ENCODE measurements around the gene AMBP. TPM values are rescaled to one million over a fixed set of nuclear protein-coding genes. Genes with fewer than 3 reads are reported as not detected.

AMBP gene
- polyA plus RNA-seq, 1 of the 3 experiments (the other 2 are of a cell fraction): 0.16 TPM

DNA sequence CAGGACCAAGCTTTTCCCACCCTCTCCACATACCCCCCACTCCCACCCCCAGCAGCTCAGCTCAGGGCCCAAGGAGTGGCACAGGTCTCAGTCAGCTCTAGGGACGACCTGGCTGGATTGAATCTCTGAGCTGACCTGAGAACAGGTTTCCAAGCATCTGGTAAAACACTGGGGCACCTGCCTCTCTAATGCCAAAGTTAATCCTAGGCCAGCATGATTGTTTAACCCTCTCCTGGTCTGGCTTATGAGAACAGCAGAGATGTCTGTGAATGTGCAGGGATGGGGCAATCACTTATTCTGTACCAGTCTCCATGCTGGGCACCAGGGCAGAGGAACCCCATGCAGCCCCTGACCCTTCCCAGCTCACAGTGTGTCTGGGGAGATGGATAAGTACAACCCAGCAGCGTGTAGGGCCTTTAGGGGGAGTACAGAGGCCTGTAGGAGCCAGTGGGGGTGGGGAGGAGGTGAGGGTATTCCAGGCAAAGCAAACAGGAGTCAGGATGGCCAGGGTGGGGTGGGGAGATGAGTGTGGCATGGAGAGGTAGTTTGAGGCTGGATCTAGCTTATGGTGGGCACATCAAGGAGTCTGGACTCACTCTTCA lies 21.7 kb upstream of the AMBP start (continued):
- TF ChIP-seq MXI1 (IDR thresholded peaks at IDR 0.05; ENCODE audit: low read depth, low read length) (no peak), SMC3 (IDR thresholded peaks at IDR 0.05; ENCODE audit: low read depth, low read length) (no peak)
- TF ChIP-seq, protein P1, sequence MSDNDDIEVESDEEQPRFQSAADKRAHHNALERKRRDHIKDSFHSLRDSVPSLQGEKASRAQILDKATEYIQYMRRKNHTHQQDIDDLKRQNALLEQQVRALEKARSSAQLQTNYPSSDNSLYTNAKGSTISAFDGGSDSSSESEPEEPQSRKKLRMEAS (IDR thresholded peaks at IDR 0.05; ENCODE audit: low read depth): no peak
- TF ChIP-seq, protein P2, sequence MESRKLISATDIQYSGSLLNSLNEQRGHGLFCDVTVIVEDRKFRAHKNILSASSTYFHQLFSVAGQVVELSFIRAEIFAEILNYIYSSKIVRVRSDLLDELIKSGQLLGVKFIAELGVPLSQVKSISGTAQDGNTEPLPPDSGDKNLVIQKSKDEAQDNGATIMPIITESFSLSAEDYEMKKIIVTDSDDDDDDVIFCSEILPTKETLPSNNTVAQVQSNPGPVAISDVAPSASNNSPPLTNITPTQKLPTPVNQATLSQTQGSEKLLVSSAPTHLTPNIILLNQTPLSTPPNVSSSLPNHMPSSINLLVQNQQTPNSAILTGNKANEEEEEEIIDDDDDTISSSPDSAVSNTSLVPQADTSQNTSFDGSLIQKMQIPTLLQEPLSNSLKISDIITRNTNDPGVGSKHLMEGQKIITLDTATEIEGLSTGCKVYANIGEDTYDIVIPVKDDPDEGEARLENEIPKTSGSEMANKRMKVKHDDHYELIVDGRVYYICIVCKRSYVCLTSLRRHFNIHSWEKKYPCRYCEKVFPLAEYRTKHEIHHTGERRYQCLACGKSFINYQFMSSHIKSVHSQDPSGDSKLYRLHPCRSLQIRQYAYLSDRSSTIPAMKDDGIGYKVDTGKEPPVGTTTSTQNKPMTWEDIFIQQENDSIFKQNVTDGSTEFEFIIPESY (IDR thresholded peaks at IDR 0.05; ENCODE audit: borderline replicate concordance, low read depth): no peak

DNA sequence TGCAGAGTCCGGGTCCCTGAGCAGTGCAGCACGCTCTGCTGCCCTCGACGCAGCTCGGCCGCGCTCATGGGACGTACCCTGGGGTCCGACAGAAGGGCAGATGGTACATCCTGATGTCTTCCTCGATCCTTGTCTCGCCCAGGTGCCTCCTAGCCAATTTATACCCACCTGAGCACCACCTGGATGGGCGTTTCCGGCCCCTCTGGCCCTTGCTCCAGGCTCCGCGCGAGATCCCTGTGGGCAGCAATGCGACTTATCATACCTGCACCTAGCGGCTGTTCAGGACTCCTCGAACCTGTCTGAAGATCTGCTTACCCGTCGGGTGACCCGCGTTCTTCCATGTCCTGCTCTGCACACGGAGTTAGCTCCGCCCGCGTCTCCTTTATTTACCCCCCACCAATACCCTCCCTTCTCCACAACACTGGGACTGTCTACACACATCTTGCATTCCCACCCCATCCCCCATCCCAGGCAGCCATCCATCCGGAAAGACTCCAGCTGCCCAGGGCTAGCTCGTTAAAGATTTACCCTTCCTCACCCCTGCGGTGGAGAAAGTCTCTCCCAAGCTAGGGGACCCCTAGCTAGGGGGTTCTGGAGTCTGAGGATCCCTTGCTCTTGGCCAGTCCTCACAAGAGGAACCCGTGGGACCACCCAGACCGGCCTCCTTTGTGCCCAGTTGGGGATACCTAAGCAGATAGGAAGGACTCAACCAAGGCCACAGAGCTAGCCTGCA lies 21.0 kb upstream of the AMBP start, which contains the start of gene KIF12:
TSS of gene KIF12 (minus strand) at position 357 of the 733 bp plus-strand sequence. CDS start at position 341, 16 bp downstream.
- POLR2A ChIA-PET: no interaction called here
- DNase-seq: no peak
- Histone ChIP-seq H3K36me3 (replicated peaks in 1 of 2; ENCODE audit: control insufficient read depth in 1 of 2, insufficient read depth in 2 of 2, low read length in 1 of 2) (peaks cover 0 to 3% of the 10 kb centered on the region in 2 experiments), H2AFZ (ENCODE audit: low read depth) (peak within 1 kb of the TSS; percentile 79; the same call in 1 of the 2 replicates), H3K79me2 (ENCODE audit: insufficient read depth) (no peaks in the 10 kb centered on the region), H3F3A (replicated peaks; ENCODE audit: insufficient read depth) (peaks cover 8% of the 10 kb centered on the region), H4K20me1 (ENCODE audit: insufficient read depth) (no peaks in the 10 kb centered on the region), H3K27ac (ENCODE audit: low read depth in 2 of 2, low read length in 1 of 2) (no peak within 1 kb of the TSS), H3K9me3 (peaks cover 15% of the 10 kb centered on the region; the same call in 1 of the 2 replicates), H3K4me3 (ENCODE audit: low read depth in 2 of 2, low read length in 1 of 2) (peak within 1 kb of the TSS; percentile 35 to 46; a peak in 3 of 4 replicates), H3K9me2 (no peaks in the 10 kb centered on the region), H3K27me3 (ENCODE audit: insufficient read depth) (peaks cover 8% of the 10 kb centered on the region; the same call in 1 of the 2 replicates), H3K9ac (no peak within 1 kb of the TSS), H3K4me1 (ENCODE audit: control insufficient read depth in 1 of 2, insufficient read depth in 2 of 2, low read depth in 1 of 2, low read length in 1 of 2) (peaks cover 0 to 9% of the 10 kb centered on the region in 2 experiments; a peak in 1 of 4 replicates), H3K4me2 (peak within 1 kb of the TSS; percentile 89)
- 43% methylated on average over 22 of the region's 32 CpGs for WGBS (ENCODE audit: low lambda C conversion rate)
- CTCF ChIA-PET: interaction anchor here (0.8 to 9.1 kb wide), 7 partner anchors 9 to 205 kb away, joined by 3 to 59 read pairs (median 5); no protein-coding TSS in a partner anchor
- TF ChIP-seq CHD2 (IDR thresholded peaks at IDR 0.05; ENCODE audit: low read length, partially characterized antibody) (no peak), TCF12 (IDR thresholded peaks at IDR 0.05) (no peak), EZH2phosphoT487 (IDR thresholded peaks at IDR 0.05; ENCODE audit: borderline replicate concordance, low read depth) (no peak), FOXJ3 (CRISPR knock-in tag; IDR thresholded peaks at IDR 0.05) (no peak), FOSL2 (IDR thresholded peaks at IDR 0.05; ENCODE audit: borderline replicate concordance, low read depth) (no peak), POLR2AphosphoS5 (IDR thresholded peaks at IDR 0.05; ENCODE audit: low read depth, low read length) (no peak), ELF1 (IDR thresholded peaks at IDR 0.05) (no peak), SMC3 (IDR thresholded peaks at IDR 0.05; ENCODE audit: low read depth, low read length) (no peak), RFX5 (IDR thresholded peaks at IDR 0.05; ENCODE audit: low read length) (no peak), EP300 (IDR thresholded peaks at IDR 0.05; ENCODE audit: borderline replicate concordance in 1 of 2, low read depth in 1 of 2, low read length in 1 of 2) (no peak), FOXM1 (IDR thresholded peaks at IDR 0.05; ENCODE audit: low read depth) (no peak), GATA2 (CRISPR knock-in tag; IDR thresholded peaks at IDR 0.05) (no peak), NFIC (IDR thresholded peaks at IDR 0.05; ENCODE audit: borderline replicate concordance) (no peak), RXRA (IDR thresholded peaks at IDR 0.05; ENCODE audit: borderline replicate concordance, low read depth) (no peak), GABPA (IDR thresholded peaks at IDR 0.05; ENCODE audit: low read depth) (no peak)
- TF ChIP-seq, protein P3, sequence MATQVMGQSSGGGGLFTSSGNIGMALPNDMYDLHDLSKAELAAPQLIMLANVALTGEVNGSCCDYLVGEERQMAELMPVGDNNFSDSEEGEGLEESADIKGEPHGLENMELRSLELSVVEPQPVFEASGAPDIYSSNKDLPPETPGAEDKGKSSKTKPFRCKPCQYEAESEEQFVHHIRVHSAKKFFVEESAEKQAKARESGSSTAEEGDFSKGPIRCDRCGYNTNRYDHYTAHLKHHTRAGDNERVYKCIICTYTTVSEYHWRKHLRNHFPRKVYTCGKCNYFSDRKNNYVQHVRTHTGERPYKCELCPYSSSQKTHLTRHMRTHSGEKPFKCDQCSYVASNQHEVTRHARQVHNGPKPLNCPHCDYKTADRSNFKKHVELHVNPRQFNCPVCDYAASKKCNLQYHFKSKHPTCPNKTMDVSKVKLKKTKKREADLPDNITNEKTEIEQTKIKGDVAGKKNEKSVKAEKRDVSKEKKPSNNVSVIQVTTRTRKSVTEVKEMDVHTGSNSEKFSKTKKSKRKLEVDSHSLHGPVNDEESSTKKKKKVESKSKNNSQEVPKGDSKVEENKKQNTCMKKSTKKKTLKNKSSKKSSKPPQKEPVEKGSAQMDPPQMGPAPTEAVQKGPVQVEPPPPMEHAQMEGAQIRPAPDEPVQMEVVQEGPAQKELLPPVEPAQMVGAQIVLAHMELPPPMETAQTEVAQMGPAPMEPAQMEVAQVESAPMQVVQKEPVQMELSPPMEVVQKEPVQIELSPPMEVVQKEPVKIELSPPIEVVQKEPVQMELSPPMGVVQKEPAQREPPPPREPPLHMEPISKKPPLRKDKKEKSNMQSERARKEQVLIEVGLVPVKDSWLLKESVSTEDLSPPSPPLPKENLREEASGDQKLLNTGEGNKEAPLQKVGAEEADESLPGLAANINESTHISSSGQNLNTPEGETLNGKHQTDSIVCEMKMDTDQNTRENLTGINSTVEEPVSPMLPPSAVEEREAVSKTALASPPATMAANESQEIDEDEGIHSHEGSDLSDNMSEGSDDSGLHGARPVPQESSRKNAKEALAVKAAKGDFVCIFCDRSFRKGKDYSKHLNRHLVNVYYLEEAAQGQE (IDR thresholded peaks at IDR 0.05; ENCODE audit: low read depth, low read length): no peak
- TF ChIP-seq, protein P4, sequence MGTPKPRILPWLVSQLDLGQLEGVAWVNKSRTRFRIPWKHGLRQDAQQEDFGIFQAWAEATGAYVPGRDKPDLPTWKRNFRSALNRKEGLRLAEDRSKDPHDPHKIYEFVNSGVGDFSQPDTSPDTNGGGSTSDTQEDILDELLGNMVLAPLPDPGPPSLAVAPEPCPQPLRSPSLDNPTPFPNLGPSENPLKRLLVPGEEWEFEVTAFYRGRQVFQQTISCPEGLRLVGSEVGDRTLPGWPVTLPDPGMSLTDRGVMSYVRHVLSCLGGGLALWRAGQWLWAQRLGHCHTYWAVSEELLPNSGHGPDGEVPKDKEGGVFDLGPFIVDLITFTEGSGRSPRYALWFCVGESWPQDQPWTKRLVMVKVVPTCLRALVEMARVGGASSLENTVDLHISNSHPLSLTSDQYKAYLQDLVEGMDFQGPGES (IDR thresholded peaks at IDR 0.05; ENCODE audit: low read depth, low read length): no peak
- TF ChIP-seq, protein P5, sequence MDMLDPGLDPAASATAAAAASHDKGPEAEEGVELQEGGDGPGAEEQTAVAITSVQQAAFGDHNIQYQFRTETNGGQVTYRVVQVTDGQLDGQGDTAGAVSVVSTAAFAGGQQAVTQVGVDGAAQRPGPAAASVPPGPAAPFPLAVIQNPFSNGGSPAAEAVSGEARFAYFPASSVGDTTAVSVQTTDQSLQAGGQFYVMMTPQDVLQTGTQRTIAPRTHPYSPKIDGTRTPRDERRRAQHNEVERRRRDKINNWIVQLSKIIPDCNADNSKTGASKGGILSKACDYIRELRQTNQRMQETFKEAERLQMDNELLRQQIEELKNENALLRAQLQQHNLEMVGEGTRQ (IDR thresholded peaks at IDR 0.05; ENCODE audit: borderline replicate concordance, low read depth, low read length): no peak
